ENCODE results near the gene MRPL23.

- TF ChIP-seq CTCF (IDR thresholded peaks at IDR 0.05) (no peak), REST (IDR thresholded peaks at IDR 0.05; ENCODE audit: insufficient read depth in 1 of 2, low read depth in 2 of 2, low read length in 1 of 2) (no peak)
Measured at GRCh38 chr11:1922481-1923081, 24.6 kb upstream of the MRPL23 start.

All from Panc1 (cell line).